Ascending aorta (tissue), 2 donors: ENCODE measurements around the gene SLC22A23. TPM values are rescaled to one million over a fixed set of nuclear protein-coding genes. Genes with fewer than 3 reads are reported as not detected.

Source experiments
- DNase-seq, 2 donors: peaks; one replicate each; pipeline ENCODE4 v3.0.0-alpha.2; 2019; ENCODE audit warnings: low spot score in 2 of 2
- H3K27ac ChIP-seq, 2 donors: fragments of 200-600 bp; sonication (generic); one replicate each; pipeline ENCODE4 v1.5.1; 2016 to 2017; ENCODE audit warnings: mild to moderate bottlenecking in 1 of 2
- H3K27me3 ChIP-seq: fragments of 200-600 bp; sonication (generic); one replicate; pipeline ENCODE4 v1.5.1; 2017
- H3K36me3 ChIP-seq, 2 donors: fragments of 200-600 bp; sonication (generic); one replicate each; pipeline ENCODE4 v1.5.1; 2016
- H3K4me1 ChIP-seq, 2 donors: fragments of 200-600 bp; sonication (generic); one replicate each; pipeline ENCODE4 v1.5.1; 2016 to 2017; ENCODE audit warnings: mild to moderate bottlenecking in 1 of 2
- H3K4me3 ChIP-seq, 2 donors: fragments of 200-600 bp; sonication (generic); one replicate each; pipeline ENCODE4 v1.5.1; 2016 to 2017; ENCODE audit warnings: mild to moderate bottlenecking in 1 of 2
- H3K9me3 ChIP-seq, 2 donors: fragments of 200-600 bp; sonication (generic); one replicate each; pipeline ENCODE4 v1.5.1; 2016
- CTCF ChIP-seq, 3 experiments: fragments of 200-600 bp in 2 of 3; fragments of 450-650 bp in 1 of 3; sonication (generic) in 2 of 3; IDR thresholded peaks; one replicate each; pipeline ENCODE4 v1.5.1; 2016 to 2019; ENCODE audit warnings: antibody characterized with exemption in 3 of 3, mild to moderate bottlenecking in 1 of 3, moderate library complexity in 1 of 3
- intact Hi-C: fragments of 100-400 bp; cut with DNase I; formaldehyde crosslinking; loops from one replicate; pipeline ENCODE4 v1.15.1; 2023
- total RNA-seq: library from RNA; depleted of rRNA; stranded (reverse); fragments of >200 nt; gene quantifications from one replicate; pipeline ENCODE4 v1.1.0, GENCODE V29; 2016

SLC22A23 gene
- total RNA-seq, 1 donor from 2014 or later = 42.0 TPM

- H3K27ac ChIP-seq = no peak overlapping the region
- H3K36me3 ChIP-seq = no peaks in the 10 kb centered on the region
- intact Hi-C loops = no loop called here
- no peaks in the 10 kb centered on the region for H3K9me3 ChIP-seq
- no peak for TF ChIP-seq CTCF (IDR thresholded peaks at IDR 0.05)
- H3K4me3 ChIP-seq = no peak overlapping the region
- no peaks in the 10 kb centered on the region for H3K4me1 ChIP-seq
- DNase-seq = no peak
- no peaks in the 10 kb centered on the region for H3K27me3 ChIP-seq
Measured at GRCh38 chr6:3398755-3399696, 57.8 kb downstream of the SLC22A23 start.

- Histone ChIP-seq H3K36me3 (no peaks in the 10 kb centered on the region), H3K27me3 (no peaks in the 10 kb centered on the region), H3K4me3 (no peak overlapping the region), H3K27ac (no peak overlapping the region), H3K4me1 (no peaks in the 10 kb centered on the region), H3K9me3 (no peaks in the 10 kb centered on the region)
- no peak for TF ChIP-seq CTCF (IDR thresholded peaks at IDR 0.05)
- DNase-seq = no peak
- intact Hi-C loops = no loop called here
Measured at GRCh38 chr6:3398165-3398562, 58.7 kb downstream of the SLC22A23 start.

- Histone ChIP-seq H3K27ac (no peak overlapping the region), H3K4me1 (no peaks in the 10 kb centered on the region), H3K27me3 (no peaks in the 10 kb centered on the region), H3K36me3 (no peaks in the 10 kb centered on the region), H3K9me3 (no peaks in the 10 kb centered on the region), H3K4me3 (no peak overlapping the region)
- DNase-seq = peak in 1 of 2 donors; percentile 9
- intact Hi-C loops = no loop called here
- no peak for TF ChIP-seq CTCF (IDR thresholded peaks at IDR 0.05)
Measured at GRCh38 chr6:3397229-3398164, 59.4 kb downstream of the SLC22A23 start.

- Histone ChIP-seq H3K4me3 (no peak overlapping the region), H3K9me3 (no peaks in the 10 kb centered on the region), H3K27me3 (no peaks in the 10 kb centered on the region), H3K36me3 (no peaks in the 10 kb centered on the region), H3K4me1 (no peaks in the 10 kb centered on the region), H3K27ac (no peak overlapping the region)
- intact Hi-C loops = no loop called here
- no peak for TF ChIP-seq CTCF (IDR thresholded peaks at IDR 0.05)
- DNase-seq = peak in 1 of 2 donors; percentile 39
Measured at GRCh38 chr6:3396503-3397180, 60.2 kb downstream of the SLC22A23 start.

GRCh38 chr6:3394671-3395070, 62.2 kb downstream of the SLC22A23 start:
- intact Hi-C loops = no loop called here
- Histone ChIP-seq H3K27ac (no peak overlapping the region), H3K4me3 (no peak overlapping the region), H3K27me3 (no peaks in the 10 kb centered on the region), H3K4me1 (no peaks in the 10 kb centered on the region), H3K36me3 (no peaks in the 10 kb centered on the region), H3K9me3 (no peaks in the 10 kb centered on the region)
- no peak for DNase-seq
- TF ChIP-seq CTCF (IDR thresholded peaks at IDR 0.05) = no peak
